Activated CD4-positive, alpha-beta T cell treated with anti-CD3 and anti-CD28 coated beads for 4 hours (primary cell): ENCODE measurements around the gene SH2B3.
"Not testable (repeated sequence)": the region's sequence is repeated elsewhere in the genome, so short reads cannot be mapped to it uniquely, and the experiment has no call there.

ENCODE experiments used
- DNase-seq, 2 donors: peaks; one replicate each; pipeline ENCODE4 v3.0.0-alpha.2; 2020

SH2B3 gene

GRCh38 chr12:111405859-111406473 is at the start of gene SH2B3:
TSS of gene SH2B3 (plus strand) at chr12:111405923. CDS start at chr12:111418146, 12,223 bp downstream.
- no peak for DNase-seq

- peak; percentile 15 to 27 for DNase-seq
Observed at GRCh38 chr12:111359231-111359913, 46.4 kb upstream of the SH2B3 start.

- DNase-seq = no peak
Observed at GRCh38 chr12:111359914-111360276, 45.8 kb upstream of the SH2B3 start.

GRCh38 chr12:111360325-111360930 is 45.3 kb upstream of the SH2B3 start:
- no peak for DNase-seq

GRCh38 chr12:111361073-111361716 is 44.5 kb upstream of the SH2B3 start:
- DNase-seq = no peak

GRCh38 chr12:111361717-111362576 is 43.8 kb upstream of the SH2B3 start:
- DNase-seq = no peak

GRCh38 chr12:111362687-111363475 is 42.8 kb upstream of the SH2B3 start:
- DNase-seq = no peak

GRCh38 chr12:111363578-111363977 is 42.1 kb upstream of the SH2B3 start:
- no peak for DNase-seq

GRCh38 chr12:111366075-111366474 is 39.6 kb upstream of the SH2B3 start:
- DNase-seq = no peak

GRCh38 chr12:111366583-111366982 is 39.1 kb upstream of the SH2B3 start:
- DNase-seq = no peak

- no peak for DNase-seq
Observed at GRCh38 chr12:111367661-111368221, 38.0 kb upstream of the SH2B3 start.

GRCh38 chr12:111368291-111368787 is 37.4 kb upstream of the SH2B3 start:
- DNase-seq = no peak

- peak; percentile 77 for DNase-seq
Observed at GRCh38 chr12:111368788-111369495, 36.8 kb upstream of the SH2B3 start, which contains the start of gene PHETA1. TSS of gene PHETA1 (minus strand) at chr12:111369095. CDS start at chr12:111363427, 5,668 bp downstream.

GRCh38 chr12:111369496-111370220 is 36.1 kb upstream of the SH2B3 start:
- DNase-seq = no peak

- DNase-seq = not testable (repeated sequence)
Observed at GRCh38 chr12:111373231-111373630, 32.5 kb upstream of the SH2B3 start.

GRCh38 chr12:111377440-111377839 is 28.3 kb upstream of the SH2B3 start:
- no peak for DNase-seq

GRCh38 chr12:111379942-111380554 is 25.7 kb upstream of the SH2B3 start:
- DNase-seq = no peak

- DNase-seq = no peak
Observed at GRCh38 chr12:111384596-111384995, 21.1 kb upstream of the SH2B3 start.

- no peak for DNase-seq
Observed at GRCh38 chr12:111386885-111387284, 18.8 kb upstream of the SH2B3 start.
